MM.1S (cell line): ENCODE results near the gene NUDT22.

Experiments used
- DNase-seq: peaks from one replicate; pipeline ENCODE4 v3.0.0-alpha.2; 2015
- H2AFZ ChIP-seq: fragments of 300-600 bp; sonication (generic); 2 replicates; pipeline ENCODE4 v1.6.0; 2016; ENCODE audit warnings: antibody characterized with exemption, low read length
- H3F3A ChIP-seq: fragments of 300-600 bp; sonication (generic); 2 replicates; pipeline ENCODE4 v1.6.1; 2016; ENCODE audit warnings: mild to moderate bottlenecking, antibody characterized with exemption, low read length, moderate library complexity, mixed read lengths; ENCODE audit not compliant: insufficient read depth
- H3K27ac ChIP-seq: fragments of 300-600 bp; sonication (generic); 2 replicates; pipeline ENCODE4 v1.5.1; 2016; ENCODE audit warnings: mild to moderate bottlenecking, low read length
- H3K27me3 ChIP-seq: fragments of 300-600 bp; sonication (generic); replicated peaks from 2 replicates; pipeline ENCODE4 v1.6.0; 2016; ENCODE audit warnings: low read length; ENCODE audit not compliant: insufficient read depth
- H3K36me3 ChIP-seq: fragments of 300-600 bp; sonication (generic); replicated peaks from 2 replicates; pipeline ENCODE4 v1.6.1; 2016; ENCODE audit warnings: mild to moderate bottlenecking, low read length, mixed read lengths; ENCODE audit not compliant: insufficient read depth
- H3K4me1 ChIP-seq: fragments of 300-600 bp; sonication (generic); 2 replicates; pipeline ENCODE4 v1.6.1; 2016; ENCODE audit warnings: low read length, mixed read lengths
- H3K4me2 ChIP-seq: fragments of 300-600 bp; sonication (generic); 2 replicates; pipeline ENCODE4 v1.6.0; 2016; ENCODE audit warnings: low read depth, low read length
- H3K4me3 ChIP-seq: fragments of 300-600 bp; sonication (generic); 2 replicates; pipeline ENCODE4 v1.5.1; 2016; ENCODE audit warnings: low read length, mixed read lengths
- H3K79me2 ChIP-seq: fragments of 300-600 bp; sonication (generic); 2 replicates; pipeline ENCODE4 v1.6.1; 2016; ENCODE audit warnings: mixed run types, low read length, mixed read lengths
- H3K9ac ChIP-seq: fragments of 300-600 bp; sonication (generic); 2 replicates; pipeline ENCODE4 v1.6.1; 2016; ENCODE audit warnings: low read length, mixed read lengths
- H3K9me2 ChIP-seq: fragments of 300-600 bp; sonication (generic); replicated peaks from 2 replicates; pipeline ENCODE4 v1.6.1; 2016; ENCODE audit warnings: mild to moderate bottlenecking, low read length, mixed read lengths; ENCODE audit not compliant: insufficient read depth
- H3K9me3 ChIP-seq: fragments of 300-600 bp; sonication (generic); replicated peaks from 2 replicates; pipeline ENCODE4 v1.6.1; 2016; ENCODE audit warnings: mild to moderate bottlenecking, low read length, mixed read lengths; ENCODE audit not compliant: insufficient read depth
- H4K20me1 ChIP-seq: fragments of 300-600 bp; sonication (generic); 2 replicates; pipeline ENCODE4 v1.6.1; 2016; ENCODE audit warnings: mild to moderate bottlenecking, low read length, moderate library complexity, mixed read lengths; ENCODE audit not compliant: insufficient read depth
- EZH2 ChIP-seq: fragments of 300-600 bp; sonication (generic); optimal IDR thresholded peaks from 2 replicates; pipeline ENCODE3; 2017; ENCODE audit warnings: low read depth, mild to moderate bottlenecking, antibody characterized with exemption, low read length, mixed read lengths
- EZH2phosphoT487 ChIP-seq: fragments of 300-600 bp; sonication (generic); IDR thresholded peaks from 2 replicates; pipeline ENCODE4 v1.6.1; 2018; ENCODE audit warnings: antibody characterized with exemption, low read length
- TF ChIP-seq, protein P1 (sequence below): fragments of 300-600 bp; sonication (generic); IDR thresholded peaks from 2 replicates; pipeline ENCODE4 v1.5.1; 2016; ENCODE audit warnings: antibody characterized with exemption, low read length, mixed read lengths

The NUDT22 gene

GRCh38 chr11:64220798-64221197 lies 5.3 kb upstream of the NUDT22 start:
- TF ChIP-seq, protein P1, sequence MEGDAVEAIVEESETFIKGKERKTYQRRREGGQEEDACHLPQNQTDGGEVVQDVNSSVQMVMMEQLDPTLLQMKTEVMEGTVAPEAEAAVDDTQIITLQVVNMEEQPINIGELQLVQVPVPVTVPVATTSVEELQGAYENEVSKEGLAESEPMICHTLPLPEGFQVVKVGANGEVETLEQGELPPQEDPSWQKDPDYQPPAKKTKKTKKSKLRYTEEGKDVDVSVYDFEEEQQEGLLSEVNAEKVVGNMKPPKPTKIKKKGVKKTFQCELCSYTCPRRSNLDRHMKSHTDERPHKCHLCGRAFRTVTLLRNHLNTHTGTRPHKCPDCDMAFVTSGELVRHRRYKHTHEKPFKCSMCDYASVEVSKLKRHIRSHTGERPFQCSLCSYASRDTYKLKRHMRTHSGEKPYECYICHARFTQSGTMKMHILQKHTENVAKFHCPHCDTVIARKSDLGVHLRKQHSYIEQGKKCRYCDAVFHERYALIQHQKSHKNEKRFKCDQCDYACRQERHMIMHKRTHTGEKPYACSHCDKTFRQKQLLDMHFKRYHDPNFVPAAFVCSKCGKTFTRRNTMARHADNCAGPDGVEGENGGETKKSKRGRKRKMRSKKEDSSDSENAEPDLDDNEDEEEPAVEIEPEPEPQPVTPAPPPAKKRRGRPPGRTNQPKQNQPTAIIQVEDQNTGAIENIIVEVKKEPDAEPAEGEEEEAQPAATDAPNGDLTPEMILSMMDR, result no peak
- no peak for TF ChIP-seq EZH2
- TF ChIP-seq EZH2phosphoT487, result no peak
- peaks cover 9% of the 10 kb centered on the region for H3K79me2 ChIP-seq
- no peak overlapping the region for H3K4me3 ChIP-seq
- H3K9me3 ChIP-seq, result no peaks in the 10 kb centered on the region
- H3F3A ChIP-seq, result no peaks in the 10 kb centered on the region
- no peaks in the 10 kb centered on the region for H3K4me1 ChIP-seq
- H3K9me2 ChIP-seq, result no peaks in the 10 kb centered on the region
- H2AFZ ChIP-seq, result no peak overlapping the region
- H3K36me3 ChIP-seq, result no peaks in the 10 kb centered on the region
- no peaks in the 10 kb centered on the region for H4K20me1 ChIP-seq
- DNase-seq, result no peak
- no peak overlapping the region for H3K4me2 ChIP-seq
- H3K27ac ChIP-seq, result no peak overlapping the region
- no peak overlapping the region for H3K9ac ChIP-seq
- no peaks in the 10 kb centered on the region for H3K27me3 ChIP-seq

- no peak overlapping the region for H3K4me3 ChIP-seq
- no peak overlapping the region for H3K27ac ChIP-seq
- H3K36me3 ChIP-seq, result no peaks in the 10 kb centered on the region
- no peak overlapping the region for H3K9ac ChIP-seq
- no peak for DNase-seq
- no peaks in the 10 kb centered on the region for H3F3A ChIP-seq
- no peak overlapping the region for H2AFZ ChIP-seq
- no peaks in the 10 kb centered on the region for H3K9me2 ChIP-seq
- peaks cover 25% of the 10 kb centered on the region for H3K79me2 ChIP-seq
- no peaks in the 10 kb centered on the region for H3K27me3 ChIP-seq
- no peaks in the 10 kb centered on the region for H3K9me3 ChIP-seq
- no peak overlapping the region for H3K4me2 ChIP-seq
- H4K20me1 ChIP-seq, result no peaks in the 10 kb centered on the region
- TF ChIP-seq EZH2 (no peak), EZH2phosphoT487 (no peak)
- TF ChIP-seq, protein P1, result no peak
- H3K4me1 ChIP-seq, result peaks cover 10% of the 10 kb centered on the region
Observed at GRCh38 chr11:64222651-64223000, 3.4 kb upstream of the NUDT22 start.

DNA sequence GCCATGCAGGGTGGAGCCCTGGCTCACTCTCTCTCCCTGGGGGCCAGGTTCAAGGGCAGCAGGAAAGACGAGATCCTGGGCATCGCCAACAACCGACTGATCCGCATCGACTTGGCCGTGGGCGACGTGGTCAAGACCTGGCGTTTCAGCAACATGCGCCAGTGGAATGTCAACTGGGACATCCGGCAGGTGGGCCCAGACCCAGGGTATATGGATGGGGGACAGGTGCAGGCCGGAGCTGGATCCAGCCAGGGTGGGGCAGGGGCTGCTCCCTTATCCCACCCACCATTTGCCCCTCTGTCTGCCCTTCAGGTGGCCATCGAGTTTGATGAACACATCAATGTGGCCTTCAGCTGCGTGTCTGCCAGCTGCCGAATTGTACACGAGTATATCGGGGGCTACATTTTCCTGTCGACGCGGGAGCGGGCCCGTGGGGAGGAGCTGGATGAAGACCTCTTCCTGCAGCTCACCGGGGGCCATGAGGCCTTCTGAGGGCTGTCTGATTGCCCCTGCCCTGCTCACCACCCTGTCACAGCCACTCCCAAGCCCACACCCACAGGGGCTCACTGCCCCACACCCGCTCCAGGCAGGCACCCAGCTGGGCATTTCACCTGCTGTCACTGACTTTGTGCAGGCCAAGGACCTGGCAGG lies 2.9 kb upstream of the NUDT22 start:
- Histone ChIP-seq H3K9me2 (no peaks in the 10 kb centered on the region), H3K4me3 (no peak overlapping the region), H3K4me2 (no peak overlapping the region), H3K4me1 (peaks cover 10% of the 10 kb centered on the region), H3K36me3 (no peaks in the 10 kb centered on the region), H4K20me1 (no peaks in the 10 kb centered on the region), H3K9me3 (no peaks in the 10 kb centered on the region), H2AFZ (no peak overlapping the region), H3K9ac (no peak overlapping the region), H3K79me2 (peaks cover 25% of the 10 kb centered on the region), H3F3A (no peaks in the 10 kb centered on the region), H3K27me3 (no peaks in the 10 kb centered on the region), H3K27ac (no peak overlapping the region)
- no peak for DNase-seq
- TF ChIP-seq EZH2phosphoT487, result no peak
- no peak for TF ChIP-seq EZH2
- TF ChIP-seq, protein P1, result no peak
